Measurements from ENCODE around the gene RANGRF.

Gene RANGRF

GRCh38 chr17:8275421-8276290 lies 12.8 kb upstream of the RANGRF start:
- H3K27ac ChIP-seq: no peak overlapping the region
- no peak for TF ChIP-seq ZFX (IDR thresholded peaks at IDR 0.05; ENCODE audit: borderline replicate concordance)
- TF ChIP-seq, protein P1, sequence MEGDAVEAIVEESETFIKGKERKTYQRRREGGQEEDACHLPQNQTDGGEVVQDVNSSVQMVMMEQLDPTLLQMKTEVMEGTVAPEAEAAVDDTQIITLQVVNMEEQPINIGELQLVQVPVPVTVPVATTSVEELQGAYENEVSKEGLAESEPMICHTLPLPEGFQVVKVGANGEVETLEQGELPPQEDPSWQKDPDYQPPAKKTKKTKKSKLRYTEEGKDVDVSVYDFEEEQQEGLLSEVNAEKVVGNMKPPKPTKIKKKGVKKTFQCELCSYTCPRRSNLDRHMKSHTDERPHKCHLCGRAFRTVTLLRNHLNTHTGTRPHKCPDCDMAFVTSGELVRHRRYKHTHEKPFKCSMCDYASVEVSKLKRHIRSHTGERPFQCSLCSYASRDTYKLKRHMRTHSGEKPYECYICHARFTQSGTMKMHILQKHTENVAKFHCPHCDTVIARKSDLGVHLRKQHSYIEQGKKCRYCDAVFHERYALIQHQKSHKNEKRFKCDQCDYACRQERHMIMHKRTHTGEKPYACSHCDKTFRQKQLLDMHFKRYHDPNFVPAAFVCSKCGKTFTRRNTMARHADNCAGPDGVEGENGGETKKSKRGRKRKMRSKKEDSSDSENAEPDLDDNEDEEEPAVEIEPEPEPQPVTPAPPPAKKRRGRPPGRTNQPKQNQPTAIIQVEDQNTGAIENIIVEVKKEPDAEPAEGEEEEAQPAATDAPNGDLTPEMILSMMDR (IDR thresholded peaks at IDR 0.05): no peak

DNA sequence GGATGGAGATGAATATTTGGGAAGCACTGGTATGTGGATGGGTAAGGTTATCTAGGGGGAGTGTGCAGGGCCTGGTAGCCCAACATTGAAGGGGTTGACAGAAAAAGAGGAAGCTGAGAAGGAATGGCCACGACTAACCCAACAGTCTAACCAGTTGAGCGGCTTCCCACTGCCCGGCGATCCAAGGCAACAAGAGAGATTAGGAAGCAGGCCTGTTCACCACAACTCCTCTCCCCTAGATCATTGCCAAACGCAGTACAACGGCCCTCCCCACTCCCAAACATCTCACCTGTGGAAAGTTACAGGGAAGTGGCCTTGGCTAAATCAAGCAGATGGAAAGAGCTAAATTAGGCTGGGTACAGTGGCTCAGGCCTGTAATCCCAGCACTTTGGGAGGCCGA lies 11.2 kb upstream of the RANGRF start:
- TF ChIP-seq, protein P1 (IDR thresholded peaks at IDR 0.05): no peak
- no peak for TF ChIP-seq ZFX (IDR thresholded peaks at IDR 0.05; ENCODE audit: borderline replicate concordance)
- no peak overlapping the region for H3K27ac ChIP-seq

DNA sequence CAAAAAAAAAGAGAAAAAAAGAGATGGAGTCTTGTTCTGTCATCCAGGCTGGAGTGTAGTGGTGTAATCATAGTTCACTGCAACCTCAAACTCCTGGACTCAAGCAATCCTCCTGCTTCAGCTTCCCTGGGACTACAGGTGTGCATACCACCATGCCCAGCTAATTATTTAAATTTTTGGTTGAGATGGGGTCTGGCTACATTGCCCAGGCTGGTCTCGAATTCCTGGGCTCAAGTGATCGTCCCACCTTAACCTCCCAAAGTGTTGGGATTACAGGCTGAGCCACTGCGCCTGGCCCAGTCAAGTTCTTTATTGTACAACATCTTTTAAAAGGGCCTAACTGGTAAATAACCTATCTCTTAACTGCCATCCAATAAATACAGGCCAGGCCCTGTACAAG lies 6.1 kb upstream of the RANGRF start:
- H3K27ac ChIP-seq: no peak overlapping the region

DNA sequence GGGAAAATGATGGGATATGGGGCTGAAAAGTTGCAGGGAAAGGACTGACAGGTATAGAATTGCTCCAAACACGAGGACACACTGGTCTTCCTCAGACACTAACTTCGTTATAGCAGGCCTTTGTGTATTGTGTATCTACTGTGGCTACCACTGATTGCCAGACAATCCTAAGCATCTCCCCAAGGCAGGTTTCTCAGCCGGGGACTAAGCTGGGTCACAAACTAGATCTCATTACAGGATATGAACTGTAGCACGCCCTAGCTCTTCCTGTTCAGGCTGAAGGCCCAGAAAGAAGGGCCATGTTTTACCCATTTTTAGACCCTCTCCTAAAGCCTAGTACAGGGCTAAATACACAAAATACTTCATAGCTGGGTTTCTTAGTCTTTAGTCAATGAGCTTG lies 5.1 kb upstream of the RANGRF start:
- no peak overlapping the region for H3K27ac ChIP-seq
- TF ChIP-seq, protein P1 (IDR thresholded peaks at IDR 0.05): no peak
- no peak for TF ChIP-seq ZFX (IDR thresholded peaks at IDR 0.05; ENCODE audit: borderline replicate concordance)

More for the DNA sequence above, 6.1 kb upstream of the RANGRF start:
- TF ChIP-seq, protein P1 (IDR thresholded peaks at IDR 0.05): no peak
- TF ChIP-seq ZFX (IDR thresholded peaks at IDR 0.05; ENCODE audit: borderline replicate concordance): no peak

GRCh38 chr17:8284126-8284525 lies 4.3 kb upstream of the RANGRF start:
- TF ChIP-seq, protein P1 (IDR thresholded peaks at IDR 0.05): no peak
- TF ChIP-seq ZFX (IDR thresholded peaks at IDR 0.05; ENCODE audit: borderline replicate concordance): no peak

DNA sequence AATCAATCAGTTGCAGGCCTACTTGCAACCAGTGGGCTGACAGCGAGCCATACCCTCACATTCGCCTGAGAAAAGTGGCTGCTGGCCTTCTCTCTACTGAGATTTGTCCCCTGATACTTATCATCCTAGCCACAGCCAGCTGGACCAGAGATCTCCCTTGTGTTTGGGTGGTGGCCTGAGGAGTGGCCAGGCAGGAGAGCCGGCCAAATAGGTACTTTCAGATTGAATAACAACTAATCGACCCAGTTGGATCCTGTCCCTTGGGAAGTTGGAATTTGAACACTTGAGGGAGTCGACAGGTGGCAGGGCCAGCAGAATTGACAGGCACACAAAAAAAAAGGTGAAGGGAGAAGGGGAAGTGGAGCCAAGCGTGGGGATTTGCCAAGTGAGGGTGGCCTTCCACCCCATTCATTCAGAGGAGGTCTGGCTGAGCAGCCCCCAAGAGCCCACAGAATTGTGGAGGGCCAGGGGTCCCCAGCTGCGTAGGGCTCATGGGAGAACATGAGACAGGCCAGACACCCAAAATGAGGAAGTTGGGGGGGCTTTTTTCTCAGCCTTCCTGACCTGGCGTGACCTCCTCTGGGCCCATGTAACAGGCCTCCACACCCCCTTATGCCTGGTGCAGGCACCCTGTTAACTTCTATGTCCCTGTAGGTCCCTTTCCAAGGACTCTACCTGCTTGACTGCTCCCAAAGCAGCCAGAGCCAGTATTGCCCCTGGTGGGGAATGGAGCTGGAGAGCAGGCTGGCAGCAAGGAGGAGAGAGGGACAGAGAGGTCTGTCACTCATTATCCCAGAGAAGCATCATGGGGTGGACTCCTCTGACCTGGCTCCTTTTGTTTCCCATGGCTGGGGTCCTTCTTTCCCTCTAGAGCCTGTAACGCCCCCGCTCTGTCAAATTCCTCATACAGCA lies 2.9 kb upstream of the RANGRF start:
- no peak for TF ChIP-seq ZFX (IDR thresholded peaks at IDR 0.05; ENCODE audit: borderline replicate concordance)
- TF ChIP-seq, protein P1 (IDR thresholded peaks at IDR 0.05): no peak
- H3K27ac ChIP-seq: no peak overlapping the region

More at GRCh38 chr17:8284126-8284525, 4.3 kb upstream of the RANGRF start:
- H3K27ac ChIP-seq: no peak overlapping the region
